T47D (cell line): ENCODE measurements around the gene F2R.
"Not testable (repeated sequence)": the region's sequence is repeated elsewhere in the genome, so short reads cannot be mapped to it uniquely, and the experiment has no call there.

ENCODE experiments used
- DNase-seq, 2 experiments: peaks; one replicate each; pipeline versions ENCODE4 v3.0.0 to v3.0.0-alpha.2; 2011 to 2012; ENCODE audit warnings: low read depth in 1 of 2, low spot score in 1 of 2
- JUND ChIP-seq: IDR thresholded peaks from 2 replicates; pipeline ENCODE4 v1.6.1; 2012; ENCODE audit warnings: low read depth
- in situ Hi-C: cut with HindIII; loops from 2 replicates; pipeline ENCODE4 v1.10.0; 2016; ENCODE audit warnings: low sequenced_read_pairs, low pct_unique_long_range_greater_than_20kb

The F2R gene

DNA sequence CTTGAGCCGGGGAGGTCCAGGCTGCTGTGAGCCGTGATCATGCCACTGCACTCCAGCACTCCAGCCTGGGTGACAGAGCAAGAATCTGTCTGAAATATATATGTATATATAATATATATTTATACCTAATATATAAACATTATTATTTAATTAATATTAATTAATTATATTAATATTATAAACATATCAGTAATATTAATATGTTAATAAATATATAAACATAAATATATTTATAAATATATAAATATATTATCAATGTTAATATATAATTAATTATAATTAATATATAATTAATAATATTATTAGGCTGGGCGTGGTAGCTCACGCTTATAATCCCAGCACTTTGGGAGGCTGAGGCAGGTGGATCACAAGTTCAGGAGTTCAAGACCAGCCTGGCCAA is 41.1 kb downstream of the F2R start:
- no peak for TF ChIP-seq JUND
- no peak for DNase-seq
- in situ Hi-C loops: no loop called here

GRCh38 chr5:76761118-76761517 is 45.2 kb downstream of the F2R start:
- in situ Hi-C loops, DNase-seq: not testable (repeated sequence)

DNA sequence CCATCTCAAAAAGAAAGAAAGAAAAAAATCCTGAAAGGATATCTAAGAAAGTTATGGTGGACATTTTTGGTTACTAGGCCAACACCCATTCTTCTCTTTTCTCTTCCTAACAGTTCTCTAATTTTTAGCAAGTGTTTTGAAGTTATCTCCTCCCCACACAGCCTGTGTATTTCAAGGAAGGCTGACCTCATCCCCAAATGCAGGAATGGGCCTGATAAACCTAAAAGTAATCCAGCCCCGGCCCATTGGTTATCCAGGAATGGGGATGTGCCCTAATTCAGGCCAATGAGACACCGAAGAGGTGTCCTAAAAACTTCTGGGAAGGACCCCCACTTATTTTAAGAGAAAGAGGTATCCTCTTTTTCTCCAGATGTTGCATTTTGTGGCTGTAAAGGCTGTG is 46.6 kb downstream of the F2R start:
- in situ Hi-C loops: no loop called here
- DNase-seq: no peak
- TF ChIP-seq JUND: no peak

DNA sequence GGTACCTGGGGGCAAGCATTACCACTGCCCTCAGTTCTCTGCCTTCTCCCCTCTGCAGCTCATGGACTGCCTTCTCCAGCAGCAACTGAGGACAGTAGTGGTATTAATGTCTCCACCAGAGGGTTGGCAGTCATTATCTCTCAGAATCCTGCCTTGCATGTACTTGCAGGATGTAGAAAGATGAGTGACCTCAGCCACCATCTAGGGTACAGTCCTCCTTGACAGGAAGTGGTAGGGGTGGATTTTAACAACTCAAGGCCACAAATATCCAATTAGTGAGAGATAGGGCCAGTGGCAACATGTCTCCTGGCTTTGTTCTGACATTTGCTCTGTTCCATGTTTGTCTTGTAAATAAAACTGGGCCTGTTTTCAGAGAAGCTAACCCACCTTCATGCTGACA is 47.2 kb downstream of the F2R start:
- in situ Hi-C loops: no loop called here
- no peak for DNase-seq
- no peak for TF ChIP-seq JUND

DNA sequence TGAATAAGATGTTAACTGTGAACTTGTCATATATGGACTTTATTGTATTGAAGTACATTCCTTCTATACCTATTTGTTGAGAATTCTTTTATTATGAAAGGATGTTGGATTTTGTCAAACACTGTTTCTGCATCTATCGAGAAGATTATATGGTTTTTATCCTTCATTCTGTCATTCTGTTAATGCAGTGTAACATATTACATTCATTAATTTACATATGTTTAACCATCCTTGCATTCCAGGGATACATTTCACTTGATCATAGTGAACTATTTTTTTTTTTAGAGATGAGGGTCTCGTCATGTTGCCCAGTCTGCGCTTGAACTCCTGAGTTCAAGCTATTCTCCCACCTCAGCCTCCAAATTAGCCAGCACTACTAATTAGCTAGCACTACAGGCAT is 48.4 kb downstream of the F2R start:
- TF ChIP-seq JUND: no peak
- DNase-seq: no peak
- in situ Hi-C loops: no loop called here

DNA sequence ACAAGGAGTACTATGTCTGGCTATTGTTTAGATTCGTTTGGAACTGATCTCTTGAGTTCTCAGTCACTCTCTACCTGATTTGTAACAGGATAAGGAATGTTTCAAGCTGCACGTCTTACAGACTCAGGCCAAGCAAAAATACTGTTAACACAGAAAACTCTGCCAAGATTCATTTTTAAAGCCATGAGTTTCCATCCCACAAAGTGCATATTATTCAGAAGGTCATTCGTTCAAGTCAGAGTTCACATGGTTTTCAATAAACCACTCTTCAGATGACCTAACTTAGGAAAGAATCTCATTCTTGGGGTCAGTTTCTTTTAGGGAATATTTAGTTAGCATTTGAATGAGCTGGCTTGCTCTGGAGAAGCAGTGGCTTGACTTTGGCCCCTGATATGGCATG is 49.3 kb downstream of the F2R start:
- TF ChIP-seq JUND: no peak
- no peak for DNase-seq
- in situ Hi-C loops: no loop called here

DNA sequence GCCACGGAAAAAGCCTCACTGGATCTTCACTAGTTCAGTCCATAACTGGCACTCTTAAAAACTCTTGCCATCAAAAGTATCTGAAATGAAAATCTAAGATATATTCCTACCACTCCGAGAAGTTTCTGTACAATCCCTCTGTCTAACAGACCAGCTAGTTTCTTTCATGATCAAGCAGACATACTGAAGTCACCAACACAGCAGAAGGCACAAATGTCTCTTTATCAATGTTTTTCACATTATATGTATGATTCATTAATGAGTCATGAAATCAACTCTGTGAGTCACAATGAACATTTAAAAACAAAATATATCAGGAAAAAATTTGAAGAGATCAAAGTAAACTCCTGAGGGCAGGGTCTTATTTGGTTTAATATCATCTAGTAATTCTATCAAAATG is 50.8 kb downstream of the F2R start:
- TF ChIP-seq JUND: no peak
- DNase-seq: no peak
- in situ Hi-C loops: no loop called here

DNA sequence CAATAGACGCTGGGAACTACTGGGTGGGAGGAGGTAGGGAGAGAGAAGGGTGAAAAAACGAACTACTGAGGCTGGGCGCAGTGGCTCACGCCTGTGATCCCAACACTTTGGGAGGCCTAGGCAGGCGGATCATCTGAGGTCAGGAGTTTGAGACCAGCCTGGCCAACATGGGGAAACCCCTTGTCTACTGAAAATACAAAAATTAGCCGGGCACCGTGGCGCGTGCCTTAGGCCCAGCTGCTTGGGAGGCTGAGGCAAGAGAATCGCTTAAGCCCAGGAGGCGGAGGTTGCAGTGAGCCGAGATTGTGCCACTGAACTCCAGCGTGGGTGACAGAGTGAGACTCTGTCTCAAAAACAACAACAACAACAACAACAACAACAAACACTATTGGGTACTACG is 55.1 kb downstream of the F2R start:
- in situ Hi-C loops, DNase-seq: not testable (repeated sequence)

DNA sequence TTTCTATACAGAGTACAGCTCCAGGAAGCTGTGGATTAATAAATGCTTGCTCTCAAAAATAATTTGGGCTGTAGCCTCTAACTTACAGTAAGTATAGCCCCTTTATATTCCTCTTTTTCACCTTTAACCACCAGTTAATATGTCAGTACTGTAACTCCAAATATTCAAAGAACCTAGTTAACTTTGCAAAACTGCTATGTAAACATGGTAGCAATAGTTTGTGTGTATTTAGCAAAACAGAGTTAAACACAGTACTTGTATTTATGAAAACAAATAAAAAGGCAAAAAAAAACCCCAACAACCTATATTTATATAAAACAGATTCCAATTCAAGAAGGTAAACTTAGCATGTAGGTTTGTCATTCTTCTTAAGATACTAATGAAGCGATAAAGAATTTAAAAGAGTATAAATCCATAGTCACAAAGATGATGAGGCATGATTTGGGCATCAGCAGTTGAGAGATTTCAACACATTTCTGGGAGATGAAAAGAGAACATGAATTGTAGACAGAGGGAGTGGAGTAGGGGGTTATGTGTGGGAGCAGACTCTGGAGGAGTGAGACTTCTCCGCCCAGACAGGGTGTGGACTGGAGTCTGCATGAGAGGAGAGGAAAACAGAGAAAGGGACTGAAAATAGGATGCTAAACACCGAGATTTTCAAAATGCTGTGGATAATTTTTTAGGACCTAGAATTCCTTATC is 55.9 kb downstream of the F2R start:
- in situ Hi-C loops: no loop called here
- DNase-seq: no peak
- TF ChIP-seq JUND: no peak

- in situ Hi-C loops: no loop called here
- DNase-seq: no peak
- TF ChIP-seq JUND: no peak
These were observed 60.0 kb downstream of the F2R start for GRCh38 chr5:76775921-76776320.

GRCh38 chr5:76776391-76776790 is 60.5 kb downstream of the F2R start:
- DNase-seq: no peak
- no peak for TF ChIP-seq JUND
- in situ Hi-C loops: no loop called here

DNA sequence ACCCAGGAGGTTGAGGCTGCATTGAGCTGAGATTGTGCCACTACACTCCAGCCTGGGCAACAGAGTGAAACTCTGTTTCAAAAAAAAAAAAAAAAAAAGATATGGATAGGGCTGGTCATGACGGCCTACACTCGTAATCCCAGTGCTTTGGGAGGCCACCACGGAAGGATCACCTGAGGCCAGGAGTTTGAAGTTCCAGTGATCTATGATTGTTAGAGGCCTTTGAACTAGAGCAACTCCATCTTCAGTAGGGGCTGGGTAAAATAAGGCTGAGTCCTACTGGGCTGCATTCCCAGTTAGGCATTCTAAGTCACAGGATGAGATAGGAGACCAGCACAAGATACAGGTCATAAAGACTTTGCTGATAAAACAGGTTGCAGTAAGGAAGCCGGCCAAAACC is 64.7 kb downstream of the F2R start:
- in situ Hi-C loops, DNase-seq: not testable (repeated sequence)

DNA sequence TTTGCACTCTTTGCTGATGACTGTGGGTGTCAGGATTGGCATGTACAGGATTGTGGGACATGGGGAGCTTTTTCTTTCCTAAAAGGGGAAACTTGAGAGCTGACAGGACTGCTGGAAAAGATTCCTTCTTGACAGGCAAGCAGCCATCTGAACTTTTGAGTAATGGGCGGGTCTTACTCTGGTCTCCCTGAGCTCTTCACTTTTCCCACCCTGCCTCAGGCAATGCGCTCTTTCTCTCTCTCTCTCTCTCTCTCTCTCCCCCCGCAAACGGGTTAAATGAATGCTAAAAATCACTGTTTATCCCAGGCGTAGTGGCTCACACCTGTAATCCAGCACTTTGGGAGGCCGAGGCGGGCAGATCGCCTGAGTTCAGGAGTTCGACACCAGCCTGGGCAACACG is 65.8 kb downstream of the F2R start:
- DNase-seq: no peak
- in situ Hi-C loops: no loop called here
- no peak for TF ChIP-seq JUND

DNA sequence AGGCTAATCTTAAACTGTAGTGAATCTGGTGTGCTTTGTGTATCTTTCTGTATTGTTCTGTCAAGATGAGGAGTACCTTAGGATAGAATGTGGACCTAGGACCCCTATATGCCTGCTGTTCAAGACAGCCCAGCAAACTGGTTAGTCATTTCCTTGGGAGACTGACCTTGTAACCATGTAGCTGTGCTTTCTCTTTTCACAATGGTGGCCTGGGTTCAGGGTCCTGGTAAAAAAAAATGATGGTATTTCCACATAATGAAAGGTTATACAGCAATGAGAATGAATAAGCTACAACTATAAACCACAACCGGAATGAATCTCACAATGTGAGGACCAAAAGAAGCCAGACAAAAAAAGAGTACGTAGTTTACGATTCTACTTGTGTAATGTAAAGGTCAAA is 66.5 kb downstream of the F2R start:
- DNase-seq: no peak
- no peak for TF ChIP-seq JUND
- in situ Hi-C loops: no loop called here
